ENCODE results near the gene UBALD1. TPM values are rescaled to one million over a fixed set of nuclear protein-coding genes. Genes with fewer than 3 reads are reported as not detected.
"Not testable (repeated sequence)": the region's sequence is repeated elsewhere in the genome, so short reads cannot be mapped to it uniquely, and the experiment has no call there.

Gene UBALD1
- polyA plus RNA-seq (ENCODE audit: insufficient read length in 3 of 3) = 10 to 100 TPM; 10.0 to 12.1 (median 10.2) TPM

GRCh38 chr16:4614571-4615383 is at the start of gene UBALD1:
Gene UBALD1 (minus strand): TSS chr16:4614888. CDS start chr16:4614797, 91 bp downstream.
- peak in 2 of 3 donors; percentile 57 to 65 for DNase-seq (ENCODE audit: low read depth in 3 of 3, low spot score in 2 of 3)

- DNase-seq (ENCODE audit: low read depth in 3 of 3, low spot score in 2 of 3) = no peak
Observed at GRCh38 chr16:4663777-4664465, 49.2 kb upstream of the UBALD1 start.

GRCh38 chr16:4663465-4663776 is 48.7 kb upstream of the UBALD1 start:
- no peak for DNase-seq (ENCODE audit: low read depth in 3 of 3, low spot score in 2 of 3)

GRCh38 chr16:4661661-4662060 is 47.0 kb upstream of the UBALD1 start:
- DNase-seq (ENCODE audit: low read depth in 3 of 3, low spot score in 2 of 3) = no peak

- DNase-seq (ENCODE audit: low read depth in 3 of 3, low spot score in 2 of 3) = peak in 2 of 3 donors; percentile 61 to 79
Observed at GRCh38 chr16:4660454-4661007, 45.8 kb upstream of the UBALD1 start.

GRCh38 chr16:4659363-4660353 is 45.0 kb upstream of the UBALD1 start:
- no peak for DNase-seq (ENCODE audit: low read depth in 3 of 3, low spot score in 2 of 3)

GRCh38 chr16:4656695-4657686 is 42.3 kb upstream of the UBALD1 start:
- DNase-seq (ENCODE audit: low read depth in 3 of 3, low spot score in 2 of 3) = no peak

DNA sequence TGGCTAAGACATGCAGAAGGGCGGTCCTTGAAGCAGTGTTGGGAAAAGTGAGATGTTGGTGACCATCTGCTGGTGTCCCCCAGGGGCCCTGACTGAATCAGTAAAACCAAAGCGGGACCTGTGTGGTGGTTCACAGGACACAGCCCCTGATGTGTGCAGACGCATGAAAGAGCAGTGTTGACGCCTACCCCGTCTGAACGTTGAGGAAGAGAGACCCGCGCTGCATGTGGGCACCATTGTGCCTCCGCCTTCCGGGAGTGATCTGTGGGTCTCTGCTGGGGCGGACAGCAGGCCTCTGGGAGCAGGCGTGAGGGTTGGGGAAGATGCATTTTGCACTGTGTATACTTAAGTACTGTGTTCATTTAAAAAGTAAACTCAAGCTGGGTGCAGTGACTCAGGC is 41.5 kb upstream of the UBALD1 start:
- DNase-seq (ENCODE audit: low read depth in 3 of 3, low spot score in 2 of 3) = no peak

DNA sequence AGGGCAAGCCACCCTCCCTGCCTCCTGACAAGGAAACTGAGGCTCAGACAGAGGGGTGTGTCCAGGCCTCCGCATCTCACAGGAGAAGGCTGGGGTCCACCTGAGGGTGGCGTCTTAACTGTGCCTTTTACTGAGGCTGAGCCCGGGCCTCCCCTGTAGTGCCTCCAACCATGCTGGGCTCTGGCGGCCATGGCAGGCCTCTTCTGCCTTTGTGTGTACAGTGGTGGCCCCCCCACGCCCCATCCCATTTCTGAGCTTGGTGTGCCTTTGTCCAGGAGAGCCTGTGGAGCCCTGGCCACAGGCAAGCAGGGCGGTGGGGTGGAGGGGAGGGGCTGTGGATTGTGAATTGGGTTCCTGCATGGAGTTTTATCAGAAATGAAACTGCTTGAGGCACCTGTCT is 41.1 kb upstream of the UBALD1 start:
- DNase-seq (ENCODE audit: low read depth in 3 of 3, low spot score in 2 of 3) = no peak

GRCh38 chr16:4654964-4655590 is 40.4 kb upstream of the UBALD1 start:
- DNase-seq (ENCODE audit: low read depth in 3 of 3, low spot score in 2 of 3) = no peak

- no peak for DNase-seq (ENCODE audit: low read depth in 3 of 3, low spot score in 2 of 3)
Observed at GRCh38 chr16:4654011-4654963, 39.6 kb upstream of the UBALD1 start.

DNA sequence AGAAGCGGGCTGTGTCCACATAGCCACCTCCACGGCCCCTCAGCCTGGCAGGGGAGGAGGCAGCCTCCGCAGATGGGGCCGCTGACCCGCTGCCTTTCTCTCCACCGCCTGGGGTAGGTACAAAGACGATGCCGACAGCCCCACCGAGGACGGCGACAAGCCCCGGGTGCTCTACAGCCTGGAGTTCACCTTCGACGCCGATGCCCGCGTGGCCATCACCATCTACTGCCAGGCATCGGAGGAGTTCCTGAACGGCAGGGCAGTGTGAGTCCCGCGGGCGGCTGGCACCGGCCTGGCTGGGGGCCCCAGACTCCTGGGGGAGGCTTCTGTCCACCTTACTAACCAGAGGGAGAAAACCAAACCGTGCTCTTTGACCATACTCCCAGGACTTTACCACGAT is 37.9 kb upstream of the UBALD1 start:
- DNase-seq (ENCODE audit: low read depth in 3 of 3, low spot score in 2 of 3) = no peak

DNA sequence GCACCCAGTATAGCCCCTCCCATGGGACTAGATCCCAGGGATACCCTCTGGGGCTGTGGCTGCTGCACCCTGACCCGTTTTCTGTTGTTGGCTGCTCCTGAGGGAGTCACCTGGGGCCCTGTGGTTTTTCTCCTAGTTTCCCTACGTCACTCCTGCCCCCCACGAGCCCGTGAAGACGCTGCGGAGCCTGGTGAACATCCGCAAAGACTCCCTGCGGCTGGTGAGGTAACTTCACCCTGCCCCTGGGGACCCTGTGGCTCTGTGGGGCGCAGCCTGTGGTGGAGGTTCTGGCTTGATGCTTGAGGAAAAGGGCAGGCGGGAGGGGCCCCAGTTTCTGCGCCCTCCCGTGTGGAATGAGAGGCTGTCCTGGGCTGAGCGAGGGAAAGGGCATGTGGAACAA is 37.1 kb upstream of the UBALD1 start:
- DNase-seq (ENCODE audit: low read depth in 3 of 3, low spot score in 2 of 3) = no peak

DNA sequence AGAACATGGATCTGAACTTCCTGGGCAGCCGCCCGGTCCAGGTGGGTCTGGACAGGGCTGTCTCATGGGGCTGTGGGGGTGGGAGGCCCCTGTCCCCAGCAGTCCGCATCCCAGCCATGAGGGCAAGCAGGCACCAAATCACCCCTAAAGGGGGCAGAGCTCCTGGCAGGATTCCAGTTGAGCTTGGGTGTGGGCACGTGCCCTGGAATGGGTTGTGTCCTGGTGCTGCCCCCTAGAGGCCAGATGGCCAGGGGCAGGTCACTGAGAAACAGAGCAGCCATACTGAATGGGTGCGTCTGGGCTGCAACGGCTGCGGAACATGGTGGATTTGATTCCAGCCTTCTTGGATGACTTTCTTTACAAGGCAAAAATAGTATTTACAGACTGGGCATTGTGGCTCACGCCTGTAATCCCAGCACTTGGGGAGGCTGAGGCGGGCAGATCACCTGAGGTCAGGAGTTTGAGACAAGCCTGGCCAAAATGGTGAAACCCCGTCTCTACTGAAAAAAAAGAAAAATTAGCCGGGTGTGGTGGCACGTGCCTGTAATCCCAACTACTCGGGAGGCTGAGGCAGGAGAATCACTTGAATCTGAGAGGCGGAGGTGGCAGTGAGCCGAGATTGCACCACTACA is 35.9 kb upstream of the UBALD1 start:
- not testable (repeated sequence) for DNase-seq (ENCODE audit: low read depth in 3 of 3, low spot score in 2 of 3)

DNA sequence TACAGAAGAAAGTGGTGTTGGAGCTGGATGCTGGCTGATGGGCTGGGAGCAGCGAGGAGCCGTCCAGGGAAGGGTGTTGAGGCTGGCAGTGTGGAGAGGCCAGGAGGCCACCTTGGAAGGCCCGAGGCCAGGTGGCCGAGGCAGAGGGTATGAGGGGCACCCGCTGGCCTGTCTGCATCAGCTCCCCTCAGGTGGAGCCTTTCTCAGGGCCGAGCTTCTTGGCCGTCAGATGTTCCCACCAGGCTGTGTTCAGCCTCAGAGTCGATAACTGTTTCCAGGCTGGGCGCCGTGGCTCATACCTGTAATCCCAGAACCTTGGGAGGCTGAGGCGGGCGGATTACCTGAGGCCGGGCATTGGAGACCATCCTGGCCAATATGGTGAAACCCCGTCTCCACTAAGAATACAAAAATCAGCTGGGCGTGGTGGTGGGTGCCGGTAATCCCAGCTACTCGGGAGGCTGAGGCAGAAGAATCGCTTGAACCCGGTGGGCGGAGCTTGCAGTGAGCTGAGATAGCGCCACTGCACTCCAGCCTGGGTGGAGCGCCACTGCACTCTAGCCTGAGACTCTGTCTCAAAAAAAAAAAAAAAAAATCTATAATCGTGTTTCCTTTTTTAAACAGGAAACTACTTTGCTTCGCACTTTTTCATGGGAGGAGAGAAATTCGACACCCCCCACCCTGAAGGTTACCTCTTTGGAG is 35.2 kb upstream of the UBALD1 start:
- no peak for DNase-seq (ENCODE audit: low read depth in 3 of 3, low spot score in 2 of 3)

- no peak for DNase-seq (ENCODE audit: low read depth in 3 of 3, low spot score in 2 of 3)
Observed at GRCh38 chr16:4648917-4649316, 34.2 kb upstream of the UBALD1 start.

DNA sequence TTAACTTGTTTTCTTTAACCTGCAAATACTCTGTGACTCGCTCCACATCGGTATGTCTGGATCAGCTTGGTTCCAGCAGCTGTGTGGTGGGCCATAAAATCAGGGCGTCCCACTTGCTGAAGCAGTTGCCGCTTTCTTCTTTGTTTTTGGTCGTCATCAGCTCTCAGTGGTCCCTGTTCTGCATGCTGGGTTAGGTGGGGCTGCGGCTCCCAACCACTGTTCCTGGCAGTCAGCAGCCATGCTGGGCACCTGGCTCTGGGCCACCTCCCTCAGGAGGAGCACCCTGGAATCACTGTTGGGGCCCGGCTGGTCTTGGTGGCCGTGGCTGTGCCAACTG is 32.9 kb upstream of the UBALD1 start:
- no peak for DNase-seq (ENCODE audit: low read depth in 3 of 3, low spot score in 2 of 3)

All from right renal cortex interstitium (tissue), 3 donors.